DND-41 (cell line): ENCODE results near the gene LRRC8E.

Source experiments
- CTCF ChIP-seq: IDR thresholded peaks from 2 replicates; pipeline ENCODE4 v1.5.1; 2012; ENCODE audit warnings: borderline replicate concordance, low read length, moderate library complexity, mild to moderate bottlenecking; ENCODE audit not compliant: poor library complexity, severe bottlenecking; ENCODE audit errors: extremely low read depth
- EZH2 ChIP-seq: IDR thresholded peaks from 3 replicates; pipeline ENCODE4 v1.6.1; 2012; ENCODE audit warnings: borderline replicate concordance, low read depth, mild to moderate bottlenecking, moderate library complexity, low read length, inconsistent platforms; ENCODE audit not compliant: severe bottlenecking

- TF ChIP-seq EZH2 (no peak), CTCF (no peak)
Measured at GRCh38 chr19:7847664-7848063, 40.6 kb upstream of the LRRC8E start.
